GM20000 (cell line): Measurements from ENCODE around the gene ALDH1A3.

Experiments used
- DNase-seq: peaks from one replicate; pipeline ENCODE4 v3.0.0; 2012; ENCODE audit warnings: low spot score
- CTCF ChIP-seq: IDR thresholded peaks from 2 replicates; pipeline ENCODE4 v1.5.1; 2012; ENCODE audit warnings: mild to moderate bottlenecking, control low read depth; ENCODE audit errors: extremely low read depth, missing control alignments

ALDH1A3 gene

GRCh38 chr15:100923076-100923475 is 43.4 kb downstream of the ALDH1A3 start:
- no peak for TF ChIP-seq CTCF

GRCh38 chr15:100923902-100924301 is 44.3 kb downstream of the ALDH1A3 start:
- no peak for TF ChIP-seq CTCF
- DNase-seq, result no peak

More at GRCh38 chr15:100923076-100923475, 43.4 kb downstream of the ALDH1A3 start:
- DNase-seq, result no peak

- no peak for TF ChIP-seq CTCF
- no peak for DNase-seq
These were observed 44.8 kb downstream of the ALDH1A3 start for GRCh38 chr15:100924436-100924835.

- no peak for TF ChIP-seq CTCF
- no peak for DNase-seq
These were observed 45.8 kb downstream of the ALDH1A3 start for GRCh38 chr15:100925480-100925879.

GRCh38 chr15:100926258-100926657 is 46.6 kb downstream of the ALDH1A3 start:
- TF ChIP-seq CTCF, result peak; percentile 20
- DNase-seq, result peak; percentile 49

- no peak for DNase-seq
- no peak for TF ChIP-seq CTCF
These were observed 47.5 kb downstream of the ALDH1A3 start for GRCh38 chr15:100926971-100927756.

- TF ChIP-seq CTCF, result no peak
- no peak for DNase-seq
These were observed 49.1 kb downstream of the ALDH1A3 start for GRCh38 chr15:100928632-100929280.
